Stimulated activated CD8-positive, alpha-beta memory T cell treated with anti-CD3 and anti-CD28 coated beads, Interleukin-7, amount 100 ng/mL, for 4 hours (primary cell): ENCODE results near the gene DNAH10.

Experiments
- DNase-seq, 2 donors: peaks; one replicate each; pipeline ENCODE4 v3.0.0-alpha.2; 2020; ENCODE audit warnings: low read depth in 2 of 2

The DNAH10 gene

GRCh38 chr12:123744836-123745235, 17.3 kb upstream of the DNAH10 start:
- no peak for DNase-seq

- no peak for DNase-seq
Observed at GRCh38 chr12:123747309-123747708, 14.8 kb upstream of the DNAH10 start.

GRCh38 chr12:123748161-123748560, 13.9 kb upstream of the DNAH10 start:
- no peak for DNase-seq

- DNase-seq, result no peak
Observed at GRCh38 chr12:123748661-123749060, 13.4 kb upstream of the DNAH10 start.

- DNase-seq, result no peak
Observed at GRCh38 chr12:123749355-123749754, 12.7 kb upstream of the DNAH10 start.

GRCh38 chr12:123750159-123750656, 11.9 kb upstream of the DNAH10 start:
- DNase-seq, result no peak

GRCh38 chr12:123752046-123752445, 10.1 kb upstream of the DNAH10 start:
- DNase-seq, result no peak

GRCh38 chr12:123754041-123754772, 7.9 kb upstream of the DNAH10 start:
- DNase-seq, result no peak

GRCh38 chr12:123757561-123757960, 4.5 kb upstream of the DNAH10 start:
- no peak for DNase-seq

GRCh38 chr12:123760267-123760938, 1.7 kb upstream of the DNAH10 start:
- DNase-seq, result no peak

GRCh38 chr12:123762715-123763052, 583 bp downstream of the DNAH10 start:
- DNase-seq, result no peak

GRCh38 chr12:123763093-123763492, 992 bp downstream of the DNAH10 start:
- no peak for DNase-seq

GRCh38 chr12:123764109-123764508, 2.0 kb downstream of the DNAH10 start:
- no peak for DNase-seq

GRCh38 chr12:123765504-123766035, 3.5 kb downstream of the DNAH10 start:
- no peak for DNase-seq

- peak in 1 of 2 donors; percentile 22 for DNase-seq
Observed at GRCh38 chr12:123767613-123768012, 5.5 kb downstream of the DNAH10 start.

GRCh38 chr12:123771261-123771660, 9.2 kb downstream of the DNAH10 start:
- no peak for DNase-seq

- DNase-seq, result no peak
Observed at GRCh38 chr12:123772074-123772473, 10.0 kb downstream of the DNAH10 start.

- no peak for DNase-seq
Observed at GRCh38 chr12:123773375-123773774, 11.3 kb downstream of the DNAH10 start.

GRCh38 chr12:123779551-123779950, 17.4 kb downstream of the DNAH10 start:
- DNase-seq, result no peak

GRCh38 chr12:123782997-123783792, 21.1 kb downstream of the DNAH10 start:
- DNase-seq, result no peak

GRCh38 chr12:123787466-123787865, 25.4 kb downstream of the DNAH10 start:
- no peak for DNase-seq

GRCh38 chr12:123788541-123788940, 26.4 kb downstream of the DNAH10 start:
- no peak for DNase-seq
